Esophagus squamous epithelium (tissue), 4 donors: ENCODE results near the gene APOL1.

ENCODE experiments used
- POLR2A ChIP-seq, 4 donors: fragments of 450-650 bp; IDR thresholded peaks; one replicate each; pipeline ENCODE4 v1.6.1; 2017; ENCODE audit warnings: antibody characterized with exemption in 4 of 4, mild to moderate bottlenecking in 4 of 4, moderate library complexity in 3 of 4
- TF ChIP-seq, protein P1 (sequence below), 6 experiments: fragments of 450-650 bp in 4 of 6; fragments of 200-600 bp in 2 of 6; sonication (generic) in 2 of 6; IDR thresholded peaks; one replicate each; pipeline ENCODE4 v1.5.1; 2016 to 2019; ENCODE audit warnings: antibody characterized with exemption in 6 of 6, mild to moderate bottlenecking in 4 of 6, moderate library complexity in 4 of 6

DNA sequence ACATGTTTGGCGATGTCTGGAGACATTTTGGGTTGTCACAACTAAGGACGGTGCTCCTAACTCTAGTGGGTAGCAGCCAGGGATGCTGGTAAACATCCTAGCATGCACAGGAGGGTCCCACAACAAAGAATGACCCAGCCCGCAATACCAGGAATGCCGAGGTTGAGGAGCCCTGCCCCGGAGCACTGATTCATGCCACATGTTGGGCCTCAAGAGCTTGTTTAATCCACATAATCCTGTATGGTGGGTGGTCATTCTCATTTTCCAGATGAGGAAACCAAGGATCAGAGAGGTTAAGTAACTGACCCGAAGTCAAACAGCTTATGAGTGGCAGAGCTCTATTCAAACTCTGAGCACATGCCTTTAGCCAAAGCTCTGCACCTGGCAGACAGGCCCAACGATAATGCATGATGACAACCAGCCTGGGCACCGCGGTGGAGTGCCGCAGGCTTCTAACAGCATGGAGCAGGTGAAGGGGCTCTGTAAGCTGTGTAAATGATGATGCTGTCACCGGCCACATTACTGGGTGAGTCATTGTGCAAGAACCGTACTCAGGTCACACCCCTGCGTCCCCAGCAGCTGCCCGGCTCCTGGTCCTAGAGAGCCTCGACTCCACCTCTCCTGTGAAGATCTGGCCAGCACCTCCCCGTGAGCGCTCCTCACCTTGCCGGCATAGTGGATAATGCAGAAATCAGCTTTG is 58.6 kb downstream of the APOL1 start:
- TF ChIP-seq, protein P1, sequence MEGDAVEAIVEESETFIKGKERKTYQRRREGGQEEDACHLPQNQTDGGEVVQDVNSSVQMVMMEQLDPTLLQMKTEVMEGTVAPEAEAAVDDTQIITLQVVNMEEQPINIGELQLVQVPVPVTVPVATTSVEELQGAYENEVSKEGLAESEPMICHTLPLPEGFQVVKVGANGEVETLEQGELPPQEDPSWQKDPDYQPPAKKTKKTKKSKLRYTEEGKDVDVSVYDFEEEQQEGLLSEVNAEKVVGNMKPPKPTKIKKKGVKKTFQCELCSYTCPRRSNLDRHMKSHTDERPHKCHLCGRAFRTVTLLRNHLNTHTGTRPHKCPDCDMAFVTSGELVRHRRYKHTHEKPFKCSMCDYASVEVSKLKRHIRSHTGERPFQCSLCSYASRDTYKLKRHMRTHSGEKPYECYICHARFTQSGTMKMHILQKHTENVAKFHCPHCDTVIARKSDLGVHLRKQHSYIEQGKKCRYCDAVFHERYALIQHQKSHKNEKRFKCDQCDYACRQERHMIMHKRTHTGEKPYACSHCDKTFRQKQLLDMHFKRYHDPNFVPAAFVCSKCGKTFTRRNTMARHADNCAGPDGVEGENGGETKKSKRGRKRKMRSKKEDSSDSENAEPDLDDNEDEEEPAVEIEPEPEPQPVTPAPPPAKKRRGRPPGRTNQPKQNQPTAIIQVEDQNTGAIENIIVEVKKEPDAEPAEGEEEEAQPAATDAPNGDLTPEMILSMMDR (IDR thresholded peaks at IDR 0.05) = no peak
- no peak for TF ChIP-seq POLR2A (IDR thresholded peaks at IDR 0.05)
